ENCODE results near the gene PBX1. TPM values are rescaled to one million over a fixed set of nuclear protein-coding genes. Genes with fewer than 3 reads are reported as not detected.

The PBX1 gene
- polyA plus RNA-seq, 3 donors: 0.07 TPM; not detected in 2

- no peaks in the 10 kb centered on the region for H3K4me1 Mint-ChIP-seq
- TF ChIP-seq, protein P1, sequence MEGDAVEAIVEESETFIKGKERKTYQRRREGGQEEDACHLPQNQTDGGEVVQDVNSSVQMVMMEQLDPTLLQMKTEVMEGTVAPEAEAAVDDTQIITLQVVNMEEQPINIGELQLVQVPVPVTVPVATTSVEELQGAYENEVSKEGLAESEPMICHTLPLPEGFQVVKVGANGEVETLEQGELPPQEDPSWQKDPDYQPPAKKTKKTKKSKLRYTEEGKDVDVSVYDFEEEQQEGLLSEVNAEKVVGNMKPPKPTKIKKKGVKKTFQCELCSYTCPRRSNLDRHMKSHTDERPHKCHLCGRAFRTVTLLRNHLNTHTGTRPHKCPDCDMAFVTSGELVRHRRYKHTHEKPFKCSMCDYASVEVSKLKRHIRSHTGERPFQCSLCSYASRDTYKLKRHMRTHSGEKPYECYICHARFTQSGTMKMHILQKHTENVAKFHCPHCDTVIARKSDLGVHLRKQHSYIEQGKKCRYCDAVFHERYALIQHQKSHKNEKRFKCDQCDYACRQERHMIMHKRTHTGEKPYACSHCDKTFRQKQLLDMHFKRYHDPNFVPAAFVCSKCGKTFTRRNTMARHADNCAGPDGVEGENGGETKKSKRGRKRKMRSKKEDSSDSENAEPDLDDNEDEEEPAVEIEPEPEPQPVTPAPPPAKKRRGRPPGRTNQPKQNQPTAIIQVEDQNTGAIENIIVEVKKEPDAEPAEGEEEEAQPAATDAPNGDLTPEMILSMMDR (IDR thresholded peaks at IDR 0.05): no peak
- no peak overlapping the region for H3K4me2 ChIP-seq (replicated peaks; ENCODE audit: extremely low read depth, low read length, poor library complexity, severe bottlenecking)
- intact Hi-C loops (cut with micrococcal nuclease): no loop called here
- H4K20me1 ChIP-seq (ENCODE audit: insufficient read depth, low read length): no peaks in the 10 kb centered on the region
- H3K79me2 ChIP-seq (ENCODE audit: insufficient read depth, low read length): no peaks in the 10 kb centered on the region
- H3K27ac Mint-ChIP-seq: no peak overlapping the region
- H3K27ac ChIP-seq (ENCODE audit: low read depth in 1 of 2, low read length in 2 of 2): no peak overlapping the region
- no peaks in the 10 kb centered on the region for H3K36me3 ChIP-seq (replicated peaks in 1 of 2; ENCODE audit: control insufficient read depth in 1 of 2, insufficient read depth in 2 of 2, low read length in 2 of 2)
- H3K9ac ChIP-seq (ENCODE audit: insufficient read depth, low read length, poor library complexity, severe bottlenecking): no peak overlapping the region
- H3K9me3 Mint-ChIP-seq: peaks cover 0 to 5% (median 0%) of the 10 kb centered on the region in 7 donors
- no peak overlapping the region for H2AFZ ChIP-seq (ENCODE audit: insufficient read depth, low read depth, low read length, poor library complexity, severe bottlenecking)
- H3K27me3 Mint-ChIP-seq (ENCODE audit: low read depth in 3 of 3): peaks cover 1 to 4% (median 3%) of the 10 kb centered on the region in 3 donors
- no peak overlapping the region for H3K4me3 ChIP-seq (replicated peaks in 1 of 3; ENCODE audit: low read depth in 2 of 3, low read length in 3 of 3)
- WGBS (ENCODE audit: insufficient coverage): 72% methylated on average over 3 of the region's 6 CpGs
- no peaks in the 10 kb centered on the region for H3K4me1 ChIP-seq (ENCODE audit: control insufficient read depth in 1 of 2, insufficient read depth in 2 of 2, low read length in 2 of 2)
- no peak overlapping the region for H3K4me3 Mint-ChIP-seq
- no peaks in the 10 kb centered on the region for H3K36me3 Mint-ChIP-seq
- no peak for DNase-seq
- no peaks in the 10 kb centered on the region for H3K27me3 ChIP-seq (ENCODE audit: control insufficient read depth in 2 of 2, insufficient read depth in 2 of 2, low read length in 2 of 2)
- H3K9me3 ChIP-seq (replicated peaks in 1 of 2; ENCODE audit: control insufficient read depth in 1 of 2, insufficient read depth in 1 of 2, low read length in 2 of 2): no peaks in the 10 kb centered on the region
Measured at GRCh38 chr1:164614316-164614715, 55.3 kb downstream of the PBX1 start.

DNA sequence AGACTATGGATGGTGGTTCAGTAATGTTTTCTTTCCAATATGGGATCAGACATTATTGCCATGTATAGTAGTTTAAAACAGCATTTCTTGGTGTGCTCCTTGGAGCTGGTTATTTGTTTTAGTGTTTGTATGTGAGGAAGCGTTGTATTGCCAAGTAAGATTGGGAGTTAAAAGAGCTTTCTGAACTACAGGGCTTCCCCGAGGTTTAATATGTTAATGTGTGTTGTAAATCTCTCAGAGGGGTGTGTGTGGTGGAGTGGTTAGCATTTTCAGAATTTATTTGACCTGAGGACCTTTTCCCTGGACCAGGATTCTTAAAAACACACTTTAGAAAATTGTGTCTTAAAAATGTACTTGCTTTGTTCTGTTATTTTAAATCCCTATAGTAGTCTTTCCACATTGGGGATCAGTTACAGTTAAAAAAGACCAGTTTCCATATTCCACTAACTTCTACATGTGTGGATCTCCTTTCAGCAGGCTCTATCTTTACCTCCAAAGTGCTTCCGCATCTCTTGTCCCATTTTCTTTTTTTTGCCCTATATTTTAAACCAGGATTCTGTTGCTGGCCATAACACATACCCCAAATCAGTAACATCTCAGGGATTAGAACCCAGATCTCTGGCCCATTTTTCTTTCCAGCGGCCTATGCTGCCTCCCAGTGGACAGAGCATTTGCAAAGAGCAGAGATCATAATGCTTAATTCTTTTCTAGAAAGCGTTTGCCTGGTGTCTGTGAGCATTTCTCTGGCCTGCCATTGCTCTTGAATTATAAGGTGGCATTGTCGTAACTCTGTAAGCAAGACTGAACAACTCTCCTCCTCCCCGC lies 58.6 kb downstream of the PBX1 start:
- intact Hi-C loops (cut with micrococcal nuclease): no loop called here
- Histone ChIP-seq H3K4me1 (ENCODE audit: control insufficient read depth in 1 of 2, insufficient read depth in 2 of 2, low read length in 2 of 2) (no peaks in the 10 kb centered on the region), H3K4me2 (replicated peaks; ENCODE audit: extremely low read depth, low read length, poor library complexity, severe bottlenecking) (no peak overlapping the region), H4K20me1 (ENCODE audit: insufficient read depth, low read length) (no peaks in the 10 kb centered on the region), H3K9ac (ENCODE audit: insufficient read depth, low read length, poor library complexity, severe bottlenecking) (no peak overlapping the region), H3K27me3 (ENCODE audit: control insufficient read depth in 2 of 2, insufficient read depth in 2 of 2, low read length in 2 of 2) (no peaks in the 10 kb centered on the region), H2AFZ (ENCODE audit: insufficient read depth, low read depth, low read length, poor library complexity, severe bottlenecking) (no peak overlapping the region), H3K4me3 (replicated peaks in 1 of 3; ENCODE audit: low read depth in 2 of 3, low read length in 3 of 3) (no peak overlapping the region), H3K9me3 (replicated peaks in 1 of 2; ENCODE audit: control insufficient read depth in 1 of 2, insufficient read depth in 1 of 2, low read length in 2 of 2) (no peaks in the 10 kb centered on the region), H3K36me3 (replicated peaks in 1 of 2; ENCODE audit: control insufficient read depth in 1 of 2, insufficient read depth in 2 of 2, low read length in 2 of 2) (no peaks in the 10 kb centered on the region), H3K79me2 (ENCODE audit: insufficient read depth, low read length) (no peaks in the 10 kb centered on the region), H3K27ac (ENCODE audit: low read depth in 1 of 2, low read length in 2 of 2) (no peak overlapping the region)
- Mint-ChIP-seq H3K27me3 (ENCODE audit: low read depth in 3 of 3) (peaks cover 1 to 4% (median 2%) of the 10 kb centered on the region in 3 donors), H3K4me1 (no peaks in the 10 kb centered on the region), H3K9me3 (no peaks in the 10 kb centered on the region), H3K36me3 (no peaks in the 10 kb centered on the region), H3K27ac (no peak overlapping the region), H3K4me3 (no peak overlapping the region)
- TF ChIP-seq, protein P1 (IDR thresholded peaks at IDR 0.05): no peak
- no peak for DNase-seq
- whole genome bisulfite sequencing (ENCODE audit: insufficient coverage): 90% methylated on average over 4 of the region's 7 CpGs

All from CD14-positive monocyte (primary cell).